GM19035 (cell line): Measurements from ENCODE around the gene C1orf56.
A peak's percentile ranks its signal among the peaks of the same experiment; 100 is the strongest.

Source experiments
- ATAC-seq: cut with Tn5 transposase; IDR thresholded peaks from one replicate; pipeline ENCODE4 v1.9.1; 2021; ENCODE audit not compliant: unreplicated experiment

The C1orf56 gene, protein sequence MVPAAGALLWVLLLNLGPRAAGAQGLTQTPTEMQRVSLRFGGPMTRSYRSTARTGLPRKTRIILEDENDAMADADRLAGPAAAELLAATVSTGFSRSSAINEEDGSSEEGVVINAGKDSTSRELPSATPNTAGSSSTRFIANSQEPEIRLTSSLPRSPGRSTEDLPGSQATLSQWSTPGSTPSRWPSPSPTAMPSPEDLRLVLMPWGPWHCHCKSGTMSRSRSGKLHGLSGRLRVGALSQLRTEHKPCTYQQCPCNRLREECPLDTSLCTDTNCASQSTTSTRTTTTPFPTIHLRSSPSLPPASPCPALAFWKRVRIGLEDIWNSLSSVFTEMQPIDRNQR

GRCh38 chr1:151047591-151047924 is at the start of gene C1orf56:
Gene C1orf56, plus strand, starts transcription at chr1:151047751. Its CDS starts 97 bp downstream, at chr1:151047848.
- peak; percentile 48 for ATAC-seq

DNA sequence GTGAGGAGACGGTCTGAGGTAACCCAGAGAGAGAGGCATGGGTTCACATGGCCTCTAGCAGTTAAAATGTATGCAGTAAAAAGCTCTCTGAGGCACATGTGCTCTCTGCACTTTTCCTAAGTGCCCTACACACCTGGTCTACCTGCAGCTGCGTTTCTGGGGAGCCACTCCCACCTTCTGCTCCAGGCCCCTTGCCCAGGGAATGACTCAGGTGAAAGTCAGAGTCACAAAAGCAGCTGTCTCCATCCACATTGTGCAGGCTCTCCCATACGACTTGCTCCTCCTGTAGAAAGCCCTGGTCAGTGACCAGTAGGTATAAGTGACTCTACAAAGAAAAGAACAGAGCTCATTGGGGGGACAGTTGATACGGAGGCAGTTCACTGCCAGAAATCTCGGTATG is 49.6 kb upstream of the C1orf56 start:
- ATAC-seq: no peak

DNA sequence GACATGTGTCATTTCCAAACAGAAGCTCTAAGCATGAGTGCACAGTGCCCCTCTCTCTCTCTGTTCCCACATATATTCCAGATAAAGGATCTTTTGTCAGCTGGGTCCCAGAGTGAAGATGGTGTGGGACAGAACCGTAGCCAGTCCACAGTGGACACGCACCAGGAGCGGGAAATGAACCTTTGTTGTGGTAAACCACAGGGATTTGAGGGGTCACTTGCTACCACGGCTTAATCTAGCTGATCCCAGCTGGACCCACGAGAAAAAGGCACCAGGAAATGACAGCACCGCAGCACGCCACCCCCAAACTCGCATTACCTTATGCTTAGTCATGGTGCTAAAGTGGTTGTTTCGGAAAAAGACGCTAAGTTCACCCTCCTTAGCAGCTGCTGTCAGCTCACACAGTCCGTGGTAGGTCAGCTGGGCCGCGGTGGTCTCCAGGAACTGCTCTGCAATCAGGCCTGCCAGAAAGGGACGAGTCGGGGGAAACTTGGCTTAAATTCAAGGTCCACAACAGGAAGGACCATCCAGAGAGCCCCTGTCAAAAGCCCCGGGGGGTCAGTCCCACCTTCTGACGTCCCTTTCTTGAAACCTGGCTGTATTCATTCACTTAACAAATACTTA is 48.4 kb upstream of the C1orf56 start:
- no peak for ATAC-seq

DNA sequence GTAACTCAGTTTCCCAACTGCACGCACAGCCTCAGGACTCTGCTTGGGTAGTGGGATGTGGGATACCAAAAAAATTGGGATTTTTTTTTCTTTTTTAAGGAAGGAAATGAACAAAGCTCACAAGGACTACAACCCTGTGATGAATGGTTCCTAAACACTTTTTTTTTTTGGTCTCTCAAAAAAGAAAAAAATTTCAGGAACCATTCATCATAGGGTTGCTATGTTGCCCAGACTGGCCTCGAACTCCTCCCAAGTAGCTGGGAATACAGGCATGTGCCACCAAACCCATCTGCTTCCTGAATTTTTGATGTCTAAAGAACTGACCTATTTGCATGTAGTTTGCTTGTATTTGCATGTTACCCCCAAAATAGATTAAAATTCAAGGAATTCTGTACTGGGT is 47.6 kb upstream of the C1orf56 start:
- no peak for ATAC-seq

DNA sequence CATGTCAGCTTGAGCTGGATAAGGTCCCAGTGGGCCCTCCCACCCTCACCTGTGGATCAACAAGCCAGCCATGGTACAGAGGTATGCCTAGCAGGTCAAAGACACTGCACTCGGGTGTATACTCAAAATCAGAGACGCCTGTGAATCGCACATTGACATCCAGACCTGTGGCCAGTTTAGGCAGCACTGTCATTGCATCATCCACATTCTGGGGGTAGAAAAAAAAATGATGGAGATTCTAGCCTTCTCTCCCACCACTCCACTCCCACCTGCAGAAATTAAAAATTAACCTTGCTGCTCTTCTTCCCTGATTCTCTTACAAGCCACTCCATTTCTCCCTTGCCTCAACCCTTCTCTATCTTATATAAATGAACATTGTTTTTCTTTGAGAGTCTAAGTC is 47.1 kb upstream of the C1orf56 start:
- ATAC-seq: no peak

DNA sequence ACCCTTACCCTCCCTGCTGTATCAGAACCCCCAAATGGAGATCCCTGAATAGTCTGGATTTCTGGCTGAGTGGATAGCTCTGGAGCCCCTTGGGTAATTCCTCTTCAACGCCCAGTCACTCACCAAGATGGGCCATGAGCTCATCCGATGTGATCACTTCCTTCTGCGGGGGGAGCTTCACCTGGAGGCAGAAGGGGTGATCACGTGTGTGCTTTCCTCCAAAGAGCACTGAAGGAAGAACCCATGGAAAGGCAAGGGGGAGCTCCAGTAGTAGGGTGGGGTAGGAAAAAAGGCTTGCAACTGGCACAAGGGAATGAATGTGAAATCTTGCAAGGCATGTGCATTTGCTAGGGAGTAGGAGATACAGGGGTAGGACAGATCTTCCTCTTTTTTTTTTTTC is 45.9 kb upstream of the C1orf56 start:
- ATAC-seq: no peak

GRCh38 chr1:151002051-151002450 is 45.5 kb upstream of the C1orf56 start:
- ATAC-seq: no peak

GRCh38 chr1:151002611-151003010 is 44.9 kb upstream of the C1orf56 start:
- no peak for ATAC-seq

GRCh38 chr1:151003180-151003579 is 44.4 kb upstream of the C1orf56 start:
- ATAC-seq: no peak

- no peak for ATAC-seq
Observed at GRCh38 chr1:151005729-151006319, 41.7 kb upstream of the C1orf56 start.

DNA sequence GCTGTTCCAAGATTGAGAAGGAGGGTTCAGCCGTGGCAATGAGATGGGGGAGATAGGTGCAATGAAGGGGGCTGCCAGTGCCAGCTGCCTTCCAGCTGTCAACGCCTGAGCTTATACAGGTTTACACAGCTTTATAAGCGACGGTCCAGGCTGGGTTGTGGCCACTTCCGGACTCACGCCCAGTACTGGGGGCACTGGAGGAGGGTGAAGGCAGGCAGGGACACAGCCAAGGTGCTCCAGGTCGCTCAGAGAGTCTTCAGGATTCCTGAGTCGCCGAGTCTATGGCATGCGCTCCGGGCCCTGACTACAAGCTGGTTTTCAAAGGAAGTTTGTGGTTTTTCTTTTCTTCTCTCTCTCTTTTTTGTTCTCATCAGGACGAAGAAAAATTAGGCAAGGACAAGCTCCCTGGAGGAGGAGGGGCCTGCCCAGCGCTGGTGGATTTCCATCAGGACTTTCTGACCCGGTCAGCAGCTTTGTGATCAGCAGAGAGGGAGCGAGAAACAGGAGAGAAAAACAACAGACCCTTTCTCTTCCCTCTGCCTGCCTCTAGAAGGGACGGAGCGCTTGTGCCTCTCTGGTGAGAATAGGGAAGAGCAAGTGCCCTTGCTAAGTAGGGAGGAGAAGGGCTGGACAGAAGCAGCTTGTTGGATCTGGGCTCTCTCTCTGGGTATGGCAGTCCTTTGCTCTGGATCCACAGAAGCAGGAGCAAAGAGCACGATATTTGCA is 41.1 kb upstream of the C1orf56 start, which contains the start of gene MINDY1:
Gene MINDY1 (minus strand): TSS at position 576 of the 726 bp plus-strand sequence. CDS start 4,285 bp downstream, outside the sequence.
- ATAC-seq: peak; percentile 45

- ATAC-seq: no peak
Observed at GRCh38 chr1:151007853-151008243, 39.7 kb upstream of the C1orf56 start.

DNA sequence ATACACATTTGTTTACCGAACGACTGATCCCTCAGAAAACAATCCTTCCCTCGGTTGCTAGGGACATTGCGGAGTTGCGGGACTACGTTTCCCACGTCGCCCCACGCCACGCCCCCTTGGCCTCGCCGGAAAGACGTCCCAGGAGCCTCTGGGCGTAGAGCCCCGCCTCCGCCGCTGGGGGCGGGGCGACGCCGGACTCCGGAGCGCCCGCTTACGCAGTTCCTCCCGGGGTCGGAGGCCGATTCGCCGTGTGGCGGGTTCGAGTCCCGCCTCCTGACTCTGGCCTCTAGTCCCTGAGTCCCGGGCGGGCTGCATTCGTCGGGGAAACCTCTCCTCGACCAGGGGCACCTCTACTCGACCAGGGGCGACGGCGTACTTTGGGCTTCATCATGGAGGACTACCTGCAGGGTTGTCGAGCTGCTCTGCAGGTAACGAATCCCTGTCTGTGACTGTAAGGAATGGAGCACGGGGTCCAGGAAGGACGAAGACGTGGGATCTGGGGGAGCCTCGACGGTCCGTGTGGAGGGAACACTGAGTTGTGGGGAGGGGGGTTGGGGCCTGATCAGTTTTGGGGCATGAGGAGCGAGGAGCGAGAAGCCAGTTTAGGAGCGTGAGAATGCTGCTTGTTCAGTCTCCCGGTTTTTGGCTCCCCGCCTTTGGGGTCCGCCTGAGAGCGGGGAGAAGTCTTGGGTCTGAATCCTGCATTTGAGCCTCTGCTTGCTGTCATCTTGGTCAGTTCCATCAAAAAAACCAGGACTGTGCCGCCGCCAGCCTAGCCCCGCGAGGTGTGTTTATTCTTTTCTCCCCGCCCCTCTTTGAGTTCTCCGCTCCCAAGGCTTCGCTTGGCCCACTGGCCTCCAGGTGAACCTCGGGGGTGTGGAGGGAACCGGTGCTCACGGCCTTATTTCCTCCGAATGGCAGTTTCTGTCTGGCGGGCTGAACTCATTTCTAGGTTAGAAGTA is 39.0 kb upstream of the C1orf56 start, which contains the start of gene PRUNE1:
Gene PRUNE1 (plus strand): TSS at position 206 of the 962 bp plus-strand sequence. CDS start 184 bp downstream, at position 390.
- ATAC-seq: peak; percentile 75

- ATAC-seq: no peak
Observed at GRCh38 chr1:151009206-151009587, 38.4 kb upstream of the C1orf56 start.

- ATAC-seq: no peak
Observed at GRCh38 chr1:151009674-151010345, 37.7 kb upstream of the C1orf56 start.

DNA sequence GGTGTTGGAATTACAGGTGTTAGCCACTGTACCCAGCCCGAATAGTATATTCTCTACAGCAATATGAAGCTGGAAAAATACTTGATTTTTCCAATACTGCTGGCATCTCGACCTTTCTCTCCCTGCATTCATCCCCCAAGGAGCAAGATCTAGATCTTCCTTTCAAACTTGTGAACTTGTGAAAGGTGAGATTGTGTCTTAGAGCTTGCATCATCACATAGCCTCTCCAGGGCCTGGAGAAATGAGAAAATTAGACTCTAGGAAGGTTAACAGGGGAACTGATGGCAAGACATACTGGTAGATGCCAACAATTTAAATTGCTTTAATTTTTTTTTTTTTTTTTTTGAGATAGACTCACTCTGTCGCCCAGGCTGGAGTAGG is 37.2 kb upstream of the C1orf56 start:
- ATAC-seq: no peak

GRCh38 chr1:151011154-151011850 is 36.2 kb upstream of the C1orf56 start:
- ATAC-seq: no peak

GRCh38 chr1:151012684-151013471 is 34.7 kb upstream of the C1orf56 start:
- no peak for ATAC-seq
